HG02943 (cell line): ENCODE data around the gene RRP9.
"Not testable (repeated sequence)": the region's sequence is repeated elsewhere in the genome, so short reads cannot be mapped to it uniquely, and the experiment has no call there.

Experiments
- ATAC-seq: cut with Tn5 transposase; IDR thresholded peaks from one replicate; pipeline ENCODE4 v1.9.1; 2021; ENCODE audit warnings: mild to moderate bottlenecking, low read depth, moderate library complexity; ENCODE audit not compliant: unreplicated experiment

Gene RRP9

GRCh38 chr3:51927061-51927977, 14.4 kb downstream of the RRP9 start:
- no peak for ATAC-seq

GRCh38 chr3:51921081-51921578, 20.6 kb downstream of the RRP9 start:
- ATAC-seq: no peak

GRCh38 chr3:51916418-51916817, 25.3 kb downstream of the RRP9 start:
- no peak for ATAC-seq

GRCh38 chr3:51908026-51908425, 33.7 kb downstream of the RRP9 start:
- ATAC-seq: no peak

DNA sequence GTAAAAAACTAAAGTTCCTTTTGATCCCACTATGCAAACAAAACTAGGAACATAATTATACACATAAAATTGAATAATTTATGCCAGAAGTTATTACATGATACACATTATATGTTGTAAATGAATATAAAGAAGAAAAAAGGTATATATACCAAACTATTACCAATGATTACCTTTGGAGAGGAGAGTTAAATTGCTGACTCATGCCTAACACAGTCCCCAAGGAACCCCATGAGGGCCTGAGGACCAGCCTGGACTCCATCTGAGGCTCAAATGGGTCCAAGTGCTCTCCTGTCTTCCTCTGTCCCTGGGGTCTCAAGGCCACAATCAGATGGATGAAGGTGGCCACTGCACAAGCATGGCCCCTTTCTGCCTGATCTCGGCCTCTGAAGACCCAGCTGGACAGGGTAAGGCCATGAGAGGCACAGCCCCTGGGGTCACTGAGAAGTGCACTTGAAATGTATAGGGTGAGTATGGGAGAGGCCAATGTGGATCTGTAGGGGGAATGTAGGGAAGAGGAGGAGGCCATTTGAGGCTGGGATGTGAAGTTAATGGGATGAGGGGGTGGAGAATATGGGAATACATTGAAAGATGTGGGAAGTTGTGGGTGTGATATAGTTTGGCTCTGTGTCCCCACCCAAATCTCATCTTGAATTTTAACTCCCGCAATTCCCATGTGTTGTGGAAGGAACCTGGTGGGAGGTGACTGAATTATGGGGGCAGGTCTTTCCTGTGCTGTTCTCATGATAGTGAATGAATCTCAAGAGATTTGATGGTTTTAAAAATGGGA, 37.5 kb downstream of the RRP9 start:
- no peak for ATAC-seq

DNA sequence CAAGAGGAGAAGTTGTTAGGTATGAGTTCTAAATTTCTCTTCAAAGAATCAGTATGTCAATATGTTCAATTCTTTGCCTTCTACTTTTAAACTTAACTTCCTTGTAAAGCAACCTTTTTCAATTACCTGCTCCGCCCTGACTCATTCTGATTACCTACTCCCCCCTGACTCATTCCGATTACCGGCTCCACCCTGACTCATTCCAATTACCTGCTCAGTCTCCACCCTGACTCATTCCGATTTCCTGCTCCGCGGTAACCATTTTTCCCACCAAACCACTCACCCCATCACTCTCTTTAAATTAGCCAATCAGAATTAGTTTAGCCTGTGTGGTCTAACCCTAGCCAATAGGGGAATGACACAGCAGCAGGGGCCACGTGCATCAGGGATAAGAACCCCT, 39.3 kb downstream of the RRP9 start:
- ATAC-seq: not testable (repeated sequence)

GRCh38 chr3:51900043-51900442, 41.7 kb downstream of the RRP9 start:
- ATAC-seq: not testable (repeated sequence)

DNA sequence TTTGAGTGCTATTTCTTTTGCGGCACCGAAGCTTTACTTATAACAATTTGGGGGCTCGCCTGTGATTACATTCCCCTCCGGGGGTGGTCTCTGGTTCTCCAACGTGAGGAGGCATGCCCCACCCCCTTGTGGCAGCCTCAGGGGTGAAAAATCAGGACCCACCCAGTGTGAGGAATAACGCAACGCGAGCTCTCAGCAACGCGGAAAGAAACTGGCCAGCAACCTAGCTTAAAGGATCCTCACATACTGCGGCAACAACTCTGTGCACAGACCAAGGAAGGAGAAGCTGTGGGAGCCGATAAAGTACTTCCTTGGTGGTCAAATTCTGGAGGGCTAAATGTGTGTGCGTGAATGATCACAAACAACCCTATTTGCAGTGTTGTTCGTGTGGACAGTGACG, 44.3 kb downstream of the RRP9 start:
- ATAC-seq: no peak

GRCh38 chr3:51896607-51897305, 44.9 kb downstream of the RRP9 start:
- ATAC-seq: no peak

GRCh38 chr3:51894939-51895338, 46.8 kb downstream of the RRP9 start:
- no peak for ATAC-seq

- no peak for ATAC-seq
Observed at GRCh38 chr3:51894391-51894790, 47.3 kb downstream of the RRP9 start.

DNA sequence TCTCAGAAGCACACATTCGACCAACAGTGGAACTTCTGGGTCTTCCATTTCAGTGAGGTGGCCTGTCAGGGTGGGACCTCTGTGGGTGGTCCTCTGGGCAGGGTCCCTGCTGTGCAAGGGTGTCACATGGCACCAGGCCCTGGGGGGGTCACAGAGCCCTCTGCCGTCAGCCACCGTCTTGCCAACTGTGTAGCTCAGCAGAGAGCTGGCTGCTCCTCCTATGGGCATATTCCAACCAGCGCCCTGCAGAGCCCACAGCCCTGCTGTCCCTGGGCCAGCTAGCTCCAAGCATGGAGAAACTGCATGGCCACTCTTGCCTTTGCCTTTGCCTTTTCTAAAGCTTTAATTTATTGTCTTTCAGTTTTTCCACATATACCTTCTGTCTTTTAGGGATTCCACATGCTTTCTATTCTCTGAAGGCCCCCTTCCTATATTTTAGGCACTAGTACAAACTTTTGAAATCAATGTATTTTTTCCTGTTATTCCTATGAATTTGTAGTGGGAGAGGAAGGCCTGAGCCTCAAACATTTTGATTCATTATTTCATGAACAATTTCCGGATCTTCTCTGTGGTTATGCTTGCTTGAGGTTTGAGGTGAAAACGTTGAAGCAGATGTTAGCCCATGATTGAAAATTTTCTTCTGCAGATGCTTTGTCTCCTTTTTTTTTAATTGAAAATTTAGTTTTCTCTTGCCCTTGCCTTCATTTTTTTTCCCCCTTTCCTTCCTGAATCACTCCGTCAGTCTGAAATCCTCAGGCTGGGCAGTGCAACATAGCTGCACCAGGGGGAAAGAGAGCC, 50.3 kb downstream of the RRP9 start:
- ATAC-seq: no peak

DNA sequence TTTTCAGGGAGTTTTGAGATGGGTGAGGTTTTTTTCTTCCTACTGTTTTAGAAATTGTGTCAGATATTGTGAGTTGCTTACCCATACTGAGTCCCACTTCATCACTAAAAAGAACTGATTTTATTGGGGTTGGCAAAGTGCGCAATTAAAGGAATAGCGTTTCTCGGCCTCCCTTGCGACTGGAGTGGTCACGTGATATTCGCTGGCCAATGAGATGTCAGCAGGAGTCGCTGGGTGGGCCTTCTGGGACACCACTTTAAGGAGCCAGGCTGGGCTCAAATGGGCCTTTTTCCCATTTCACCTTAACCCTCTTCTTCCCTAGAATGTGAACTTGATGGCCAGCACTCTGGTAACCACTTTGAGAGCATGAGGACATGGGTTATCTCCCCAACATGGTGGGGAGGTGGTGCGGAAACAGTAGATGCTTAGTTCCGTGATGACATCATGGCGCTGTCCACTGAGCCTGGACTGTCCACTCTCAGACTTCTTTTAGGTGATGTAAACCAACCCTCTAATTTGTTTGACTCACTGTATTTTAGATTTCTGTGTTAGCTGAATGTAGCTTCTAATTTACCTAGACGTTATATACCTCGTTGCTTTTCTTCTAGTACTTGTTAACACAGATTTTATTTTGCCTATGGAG, 53.1 kb downstream of the RRP9 start:
- ATAC-seq: no peak

DNA sequence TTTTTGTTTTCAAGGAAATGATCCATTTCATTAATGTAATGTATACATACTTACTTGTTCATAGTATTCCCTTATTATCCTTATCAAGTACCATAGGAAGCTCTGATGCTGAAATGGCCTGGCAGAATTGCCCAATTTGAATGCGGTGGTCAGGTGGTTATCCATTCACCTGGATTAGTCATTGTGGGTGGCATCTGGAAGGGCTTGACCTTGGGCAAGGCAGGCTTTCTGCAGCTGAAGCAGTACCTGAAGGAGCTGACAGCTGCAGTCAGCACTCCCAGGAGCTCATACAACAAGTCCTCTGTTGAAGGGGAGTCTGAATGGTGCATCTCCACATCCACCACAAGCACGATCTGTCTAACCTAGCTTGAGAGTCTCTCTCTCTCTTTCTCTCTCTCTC, 54.1 kb downstream of the RRP9 start:
- no peak for ATAC-seq

DNA sequence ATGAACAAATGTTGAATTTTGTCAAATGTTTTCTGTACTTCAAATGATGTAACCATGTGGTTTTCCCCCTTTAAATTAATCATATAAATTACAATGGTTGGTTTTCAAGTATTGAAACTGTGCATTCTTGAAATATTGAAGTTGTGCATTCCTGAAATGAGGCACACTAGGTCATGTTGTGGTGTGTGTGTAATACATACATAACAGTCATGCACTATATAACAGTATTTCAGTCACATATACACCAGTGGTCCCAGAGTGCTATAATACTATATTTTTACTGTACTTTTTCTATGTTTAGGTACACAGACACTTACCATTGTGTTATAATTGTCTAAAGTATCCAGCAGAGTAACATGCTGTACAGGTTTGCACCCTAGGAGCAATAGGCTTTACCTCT, 55.3 kb downstream of the RRP9 start:
- ATAC-seq: no peak
